B cell (primary cell): ENCODE measurements around the gene NPBWR2. TPM values are rescaled to one million over a fixed set of nuclear protein-coding genes. Genes with fewer than 3 reads are reported as not detected.

Experiments
- ATAC-seq: fragments of 200-7000 bp; cut with Tn5 transposase; one replicate; pipeline ENCODE4 v1.10.0; 2021; ENCODE audit warnings: low read depth, mild to moderate bottlenecking, moderate number of reproducible peaks, moderate library complexity
- CTCF ChIA-PET: fragments of 350-600 bp; sonication (Branson Sonifier 250); formaldehyde crosslinking; loops from one replicate; lab custom pipeline; 2021; ENCODE audit warnings: antibody characterized with exemption, inconsistent platforms; lab: Charles Lee
- POLR2A ChIA-PET: fragments of 350-600 bp; sonication (Branson Sonifier 250); formaldehyde crosslinking; loops from one replicate; lab custom pipeline; 2021; ENCODE audit warnings: antibody characterized with exemption; lab: Charles Lee
- DNase-seq: peaks from one replicate; pipeline ENCODE4 v3.0.0; 2013
- H2AFZ ChIP-seq: 2 replicates; pipeline ENCODE4 v1.6.1; 2012; ENCODE audit warnings: mild to moderate bottlenecking, low read depth, low read length; ENCODE audit not compliant: insufficient read depth, poor library complexity, severe bottlenecking
- H3K27ac ChIP-seq, 2 donors: 1 replicate in 1 of 2; 2 replicates in 1 of 2; pipeline ENCODE4 v1.5.1; 2012 to 2013; ENCODE audit warnings: low read length in 2 of 2, mild to moderate bottlenecking in 2 of 2, moderate library complexity in 1 of 2
- H3K27me3 ChIP-seq, 4 experiments: fragments of 200-600 bp in 1 of 4; sonication (generic) in 1 of 4; replicated peaks in 1 of 4; 1 replicate in 2 of 4; 2 replicates in 2 of 4; pipeline versions ENCODE4 v1.6.1 to v1.7.0; 2013 to 2016; ENCODE audit warnings: low read length in 3 of 4, mild to moderate bottlenecking in 2 of 4, mixed read lengths in 1 of 4, moderate library complexity in 1 of 4; ENCODE audit not compliant: insufficient read depth in 4 of 4, control insufficient read depth in 3 of 4; ENCODE audit errors: control extremely low read depth in 1 of 4
- H3K36me3 ChIP-seq, 2 experiments: replicated peaks in 1 of 2; 1 replicate in 1 of 2; 2 replicates in 1 of 2; pipeline versions ENCODE4 v1.6.1 to v1.7.1; 2013; ENCODE audit warnings: low read length in 1 of 2; ENCODE audit not compliant: insufficient read depth in 2 of 2, control insufficient read depth in 1 of 2; ENCODE audit errors: control extremely low read depth in 1 of 2, extremely low read depth in 1 of 2
- H3K4me1 ChIP-seq, 2 donors: fragments of 200-600 bp in 1 of 2; sonication (generic) in 1 of 2; 1 replicate in 1 of 2; 2 replicates in 1 of 2; pipeline versions ENCODE4 v1.5.1 to v1.6.1; 2013 to 2017; ENCODE audit warnings: low read length in 2 of 2; ENCODE audit not compliant: control insufficient read depth in 2 of 2, insufficient read depth in 2 of 2
- H3K4me2 ChIP-seq: replicated peaks from 2 replicates; pipeline ENCODE3; 2012; ENCODE audit warnings: mild to moderate bottlenecking, low read depth, low read length; ENCODE audit not compliant: poor library complexity, severe bottlenecking
- H3K4me3 ChIP-seq, 5 experiments: fragments of 200-600 bp in 1 of 5; sonication (generic) in 1 of 5; 1 replicate in 3 of 5; 2 replicates in 2 of 5; pipeline versions ENCODE4 v1.5.1 to v1.7.0; 2011 to 2016; ENCODE audit warnings: low read length in 4 of 5, mild to moderate bottlenecking in 4 of 5, low read depth in 2 of 5, control low read depth in 1 of 5, moderate library complexity in 1 of 5; ENCODE audit not compliant: insufficient read depth in 1 of 5; ENCODE audit errors: control extremely low read depth in 1 of 5, extremely low read depth in 1 of 5
- H3K79me2 ChIP-seq: fragments of 200-600 bp; sonication (generic); one replicate; pipeline ENCODE4 v1.6.0; 2016; ENCODE audit warnings: low read length; ENCODE audit not compliant: control insufficient read depth, insufficient read depth
- H3K9ac ChIP-seq: fragments of 200-600 bp; sonication (generic); 2 replicates; pipeline ENCODE4 v1.6.1; 2017; ENCODE audit warnings: mild to moderate bottlenecking, low read length, moderate library complexity
- H3K9me3 ChIP-seq, 3 donors: one replicate each; pipeline versions ENCODE4 v1.6.1 to v1.7.1; 2013; ENCODE audit warnings: low read length in 2 of 3; ENCODE audit not compliant: control insufficient read depth in 2 of 3, insufficient read depth in 1 of 3; ENCODE audit errors: control extremely low read depth in 1 of 3
- H4K20me1 ChIP-seq: 2 replicates; pipeline ENCODE4 v1.6.0; 2012; ENCODE audit warnings: mild to moderate bottlenecking, low read length; ENCODE audit not compliant: insufficient read depth, control insufficient read depth, poor library complexity, severe bottlenecking
- H3K27ac Mint-ChIP-seq: one replicate; pipeline ENCODE4 v1.8.0; 2021; ENCODE audit warnings: mixed read lengths
- H3K27me3 Mint-ChIP-seq: one replicate; pipeline ENCODE4 v1.8.0; 2021; ENCODE audit warnings: mixed read lengths
- H3K4me1 Mint-ChIP-seq: one replicate; pipeline ENCODE4 v1.8.0; 2021; ENCODE audit warnings: mixed read lengths
- H3K4me3 Mint-ChIP-seq: one replicate; pipeline ENCODE4 v1.8.0; 2021; ENCODE audit warnings: mixed read lengths
- H3K9me3 Mint-ChIP-seq: one replicate; pipeline ENCODE4 v1.8.0; 2022; ENCODE audit warnings: mixed read lengths; ENCODE audit not compliant: insufficient read depth
- EZH2 ChIP-seq: IDR thresholded peaks from 2 replicates; pipeline ENCODE4 v1.6.1; 2012; ENCODE audit warnings: borderline replicate concordance, low read depth, mild to moderate bottlenecking, moderate library complexity, low read length; ENCODE audit not compliant: insufficient read depth, poor library complexity, severe bottlenecking
- WGBS: methylation state at CpG from one replicate; pipeline ENCODE4 v1.1.5; 2013; ENCODE audit warnings: missing lambda C conversion rate; ENCODE audit not compliant: insufficient coverage; 5-methylcytosine and 5-hydroxymethylcytosine counted together
- intact Hi-C: fragments of 100-400 bp; cut with micrococcal nuclease; formaldehyde crosslinking; loops from one replicate; pipeline ENCODE4 v1.10.0; 2022
- polyA plus RNA-seq: library from polyadenylated mRNA; depleted of rRNA; stranded (reverse); fragments of >200 nt; gene quantifications from 2 replicates; pipeline ENCODE4 v1.2.3, GENCODE V29; 2012
- total RNA-seq, 2 donors: library from RNA; stranded (reverse); fragments of 120-200 nt in 1 of 2; gene quantifications; 1 replicate in 1 of 2; 2 replicates in 1 of 2; pipeline versions ENCODE4 v1.2.3 to v1.2.4, GENCODE V29; 2013 to 2022
- TF ChIP-seq, protein P1 (sequence below): fragments of 200-600 bp; IDR thresholded peaks from one replicate; pipeline ENCODE4 v1.8.0; 2022; ENCODE audit warnings: antibody characterized with exemption, mild to moderate bottlenecking

NPBWR2 gene
- total and polyA plus RNA-seq, 2 donors (not counting 1 experiment from before 2014, with no cell fraction given), result 0.21 TPM; not detected in 1

DNA sequence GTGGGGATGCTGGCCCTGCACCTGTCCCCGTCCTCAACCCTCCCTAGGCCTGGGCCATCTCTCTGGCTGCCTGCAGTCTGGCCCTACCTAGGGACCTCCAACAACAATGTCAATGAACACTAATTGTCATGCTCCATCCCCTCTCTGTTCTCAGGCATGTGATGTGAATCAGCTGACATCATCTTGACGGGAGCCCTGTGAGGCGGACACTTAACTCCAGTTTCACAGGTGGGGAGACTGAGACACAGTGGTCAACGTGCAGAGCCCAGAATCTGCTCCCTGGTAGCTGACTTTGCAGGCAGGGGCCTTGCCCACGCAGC lies 45.1 kb downstream of the NPBWR2 start:
- peak overlapping the region; percentile 83 for H3K9ac ChIP-seq
- intact Hi-C loops, result loop anchor here (5.0 kb wide), 2 partner anchors 355 to 405 kb away; partner anchors contain the start of genes ARFRP1, RTEL1 and ZGPAT
- 75% methylated on average over 4 of the region's 5 CpGs for WGBS
- Mint-ChIP-seq H3K4me1 (peaks cover 53% of the 10 kb centered on the region), H3K9me3 (no peaks in the 10 kb centered on the region), H3K4me3 (peak overlapping the region; percentile 88), H3K27ac (no peak overlapping the region), H3K27me3 (no peaks in the 10 kb centered on the region)
- H3K27me3 ChIP-seq, result no peaks in the 10 kb centered on the region
- CTCF ChIA-PET, result interaction anchor here (1.0 to 1.9 kb wide), 9 partner anchors 11 to 154 kb away, joined by 3 to 16 read pairs (median 4); partner anchors contain the start of genes LKAAEAR1, OPRL1, PRPF6 and RGS19
- no peaks in the 10 kb centered on the region for H3K9me3 ChIP-seq
- POLR2A ChIA-PET, result interaction anchor here (0.6 to 1.6 kb wide), 6 partner anchors 12 to 541 kb away, joined by 3 to 15 read pairs (median 3); partner anchors contain the start of genes OPRL1, PPDPF, RGS19 and UCKL1
- no peaks in the 10 kb centered on the region for H3K36me3 ChIP-seq
- no peak for DNase-seq
- peaks cover 7% of the 10 kb centered on the region for H3K79me2 ChIP-seq
- H2AFZ ChIP-seq, result peak overlapping the region; percentile 90
- peak overlapping the region in 4 of 5 experiments; percentile 49 to 79 (median 70) for H3K4me3 ChIP-seq
- peaks cover 54 to 63% of the 10 kb centered on the region in 2 donors for H3K4me1 ChIP-seq
- ATAC-seq, result no peak
- TF ChIP-seq, protein P1, sequence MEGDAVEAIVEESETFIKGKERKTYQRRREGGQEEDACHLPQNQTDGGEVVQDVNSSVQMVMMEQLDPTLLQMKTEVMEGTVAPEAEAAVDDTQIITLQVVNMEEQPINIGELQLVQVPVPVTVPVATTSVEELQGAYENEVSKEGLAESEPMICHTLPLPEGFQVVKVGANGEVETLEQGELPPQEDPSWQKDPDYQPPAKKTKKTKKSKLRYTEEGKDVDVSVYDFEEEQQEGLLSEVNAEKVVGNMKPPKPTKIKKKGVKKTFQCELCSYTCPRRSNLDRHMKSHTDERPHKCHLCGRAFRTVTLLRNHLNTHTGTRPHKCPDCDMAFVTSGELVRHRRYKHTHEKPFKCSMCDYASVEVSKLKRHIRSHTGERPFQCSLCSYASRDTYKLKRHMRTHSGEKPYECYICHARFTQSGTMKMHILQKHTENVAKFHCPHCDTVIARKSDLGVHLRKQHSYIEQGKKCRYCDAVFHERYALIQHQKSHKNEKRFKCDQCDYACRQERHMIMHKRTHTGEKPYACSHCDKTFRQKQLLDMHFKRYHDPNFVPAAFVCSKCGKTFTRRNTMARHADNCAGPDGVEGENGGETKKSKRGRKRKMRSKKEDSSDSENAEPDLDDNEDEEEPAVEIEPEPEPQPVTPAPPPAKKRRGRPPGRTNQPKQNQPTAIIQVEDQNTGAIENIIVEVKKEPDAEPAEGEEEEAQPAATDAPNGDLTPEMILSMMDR, result no peak
- TF ChIP-seq EZH2, result no peak
- H3K4me2 ChIP-seq, result peak overlapping the region; percentile 98
- peak overlapping the region; percentile 34 to 69 for H3K27ac ChIP-seq
- H4K20me1 ChIP-seq, result peaks cover 6% of the 10 kb centered on the region

DNA sequence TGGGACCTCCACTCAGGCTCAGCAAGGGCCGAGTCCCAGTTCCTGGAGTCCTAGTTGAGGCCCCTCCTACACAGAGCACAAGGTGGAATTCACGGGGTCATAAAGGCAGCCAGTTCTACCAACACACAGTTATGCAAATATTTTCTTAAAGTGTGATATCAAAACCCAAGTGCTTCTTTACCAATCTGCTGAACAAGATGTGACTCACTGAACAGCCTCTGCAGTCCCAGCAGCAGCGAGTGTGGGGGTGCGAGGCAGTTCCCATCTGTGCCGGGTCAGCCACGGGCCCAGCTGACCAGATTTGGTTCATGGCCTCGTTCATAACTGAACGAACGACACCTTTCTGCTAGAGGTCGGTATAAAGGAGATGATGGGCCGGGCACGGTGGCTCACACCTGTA lies 48.8 kb downstream of the NPBWR2 start:
- ATAC-seq (no peak), DNase-seq (no peak)
- ChIA-PET POLR2A (interaction anchor here (0.7 kb wide), 1 partner anchor 19 kb away, joined by 11 read pairs; no protein-coding TSS in a partner anchor), CTCF (interaction anchor here (0.5 to 3.2 kb wide), 8 partner anchors 11 to 192 kb away, joined by 3 to 22 read pairs (median 6); partner anchors contain the start of genes LKAAEAR1, PRPF6 and SAMD10)
- intact Hi-C loops, result no loop called here
- H3K27me3 ChIP-seq, result peaks cover 0 to 29% (median 9%) of the 10 kb centered on the region in 4 experiments
- no peak overlapping the region for H3K4me3 ChIP-seq
- peak overlapping the region; percentile 56 for H3K27ac Mint-ChIP-seq
- TF ChIP-seq, protein P1, result no peak
- no peak for TF ChIP-seq EZH2
- H3K4me2 ChIP-seq, result peak overlapping the region; percentile 36
- H4K20me1 ChIP-seq, result no peaks in the 10 kb centered on the region
- H3K79me2 ChIP-seq, result peaks cover 4% of the 10 kb centered on the region
- H3K27ac ChIP-seq, result no peak overlapping the region
- H3K27me3 Mint-ChIP-seq, result peaks cover 15% of the 10 kb centered on the region
- peak overlapping the region; percentile 39 for H3K4me3 Mint-ChIP-seq
- H3K9ac ChIP-seq, result no peak overlapping the region
- H3K9me3 ChIP-seq, result peaks cover 0 to 8% (median 0%) of the 10 kb centered on the region in 3 donors
- peaks cover 17 to 31% of the 10 kb centered on the region in 2 donors for H3K4me1 ChIP-seq
- no peak overlapping the region for H2AFZ ChIP-seq
- no peaks in the 10 kb centered on the region for H3K9me3 Mint-ChIP-seq
- H3K4me1 Mint-ChIP-seq, result peaks cover 18% of the 10 kb centered on the region
- no peaks in the 10 kb centered on the region for H3K36me3 ChIP-seq
- 75% methylated on average over 12 of the region's 12 CpGs for WGBS
